Peyer's patch (tissue), 4 donors: ENCODE data around the gene LUZP2. TPM values are rescaled to one million over a fixed set of nuclear protein-coding genes. Genes with fewer than 3 reads are reported as not detected.

ENCODE experiments used
- DNase-seq, 3 donors: peaks; one replicate each; pipeline ENCODE4 v3.0.0-alpha.2; 2017 to 2019
- H3K27ac ChIP-seq, 4 donors: fragments of 200-600 bp; sonication (generic); one replicate each; pipeline ENCODE4 v1.5.1; 2016 to 2019
- H3K27me3 ChIP-seq, 2 donors: fragments of 200-600 bp; sonication (generic); one replicate each; pipeline ENCODE4 v1.5.1; 2019
- H3K36me3 ChIP-seq, 3 donors: fragments of 200-600 bp; sonication (generic); one replicate each; pipeline ENCODE4 v1.5.1; 2016 to 2019
- H3K4me1 ChIP-seq, 4 donors: fragments of 200-600 bp; sonication (generic); one replicate each; pipeline ENCODE4 v1.5.1; 2016 to 2019
- H3K4me3 ChIP-seq, 4 donors: fragments of 200-600 bp; sonication (generic); 1 replicate in 3 of 4; 2 replicates in 1 of 4; pipeline ENCODE4 v1.5.1; 2016 to 2019; ENCODE audit warnings: mild to moderate bottlenecking in 1 of 4
- H3K9me3 ChIP-seq, 4 donors: fragments of 200-600 bp; sonication (generic); one replicate each; pipeline ENCODE4 v1.5.1; 2016 to 2019; ENCODE audit warnings: mild to moderate bottlenecking in 1 of 4
- CTCF ChIP-seq, 6 experiments: fragments of 450-650 bp in 4 of 6; fragments of 200-600 bp in 2 of 6; sonication (generic) in 1 of 6; IDR thresholded peaks; one replicate each; pipeline ENCODE4 v1.5.1; 2017 to 2019; ENCODE audit warnings: antibody characterized with exemption in 6 of 6, mild to moderate bottlenecking in 3 of 6, moderate library complexity in 1 of 6
- POLR2A ChIP-seq, 2 donors: fragments of 450-650 bp; IDR thresholded peaks; one replicate each; pipeline ENCODE4 v1.5.1; 2017; ENCODE audit warnings: antibody characterized with exemption in 2 of 2, mild to moderate bottlenecking in 2 of 2, moderate library complexity in 2 of 2
- total RNA-seq, 4 donors: library from RNA; depleted of rRNA; stranded (reverse); fragments of >200 nt; gene quantifications; one replicate each; pipeline ENCODE4 v1.1.0, GENCODE V29; 2016

LUZP2 gene
- total RNA-seq, 4 donors from 2014 or later, result 0.47 TPM; not detected in 3

DNA sequence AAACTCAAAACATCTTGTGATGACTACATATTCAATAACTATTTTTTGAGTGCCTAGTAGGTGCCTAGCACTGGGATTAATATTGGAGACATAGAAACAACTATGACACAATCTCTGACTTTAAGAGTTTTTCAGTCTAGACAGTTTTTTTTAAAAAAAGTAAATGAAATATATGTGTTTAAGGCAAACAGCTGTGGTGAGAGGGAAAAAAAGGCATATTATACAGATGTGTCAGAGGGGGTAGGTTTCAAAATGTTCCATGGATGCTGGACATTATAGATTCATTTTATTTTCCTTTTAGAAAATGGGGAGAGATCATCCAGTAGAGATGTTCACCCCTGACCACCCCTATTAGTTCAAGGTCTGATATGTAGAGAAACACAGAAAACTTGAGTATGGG, 90.8 kb downstream of the LUZP2 start:
- no peak overlapping the region for H3K27ac ChIP-seq
- no peak overlapping the region for H3K4me3 ChIP-seq
- DNase-seq, result no peak
- H3K9me3 ChIP-seq, result no peaks in the 10 kb centered on the region
- H3K27me3 ChIP-seq, result no peaks in the 10 kb centered on the region
- H3K4me1 ChIP-seq, result no peaks in the 10 kb centered on the region
- TF ChIP-seq CTCF (IDR thresholded peaks at IDR 0.05) (no peak), POLR2A (IDR thresholded peaks at IDR 0.05) (no peak)
- no peaks in the 10 kb centered on the region for H3K36me3 ChIP-seq

GRCh38 chr11:24588081-24588480, 91.2 kb downstream of the LUZP2 start:
- no peak for DNase-seq
- no peak overlapping the region for H3K4me3 ChIP-seq
- H3K27ac ChIP-seq, result no peak overlapping the region
- no peaks in the 10 kb centered on the region for H3K27me3 ChIP-seq
- no peaks in the 10 kb centered on the region for H3K4me1 ChIP-seq
- no peaks in the 10 kb centered on the region for H3K36me3 ChIP-seq
- no peaks in the 10 kb centered on the region for H3K9me3 ChIP-seq
- no peak for TF ChIP-seq CTCF (IDR thresholded peaks at IDR 0.05)
- no peak for TF ChIP-seq POLR2A (IDR thresholded peaks at IDR 0.05)

DNA sequence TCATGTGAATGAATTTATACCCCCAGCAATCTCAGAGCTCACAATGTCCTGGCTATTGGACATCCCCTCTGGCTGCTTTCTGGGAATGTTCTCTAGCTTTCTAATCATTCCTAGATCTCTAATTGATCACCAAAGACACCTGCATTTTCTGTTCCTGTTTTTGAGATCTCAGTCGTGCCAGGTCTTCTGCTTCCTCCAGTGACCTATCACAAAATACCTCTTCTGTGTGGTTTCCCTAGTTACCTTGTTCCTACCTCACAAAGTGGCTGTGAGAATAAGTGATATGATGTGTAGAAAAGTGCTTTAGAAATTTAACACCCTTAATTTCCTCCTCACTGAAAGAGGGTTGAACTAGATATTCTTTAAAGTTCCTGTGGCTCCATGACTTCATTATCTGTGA, 92.2 kb downstream of the LUZP2 start:
- no peak for DNase-seq
- H3K4me1 ChIP-seq, result no peaks in the 10 kb centered on the region
- TF ChIP-seq CTCF (IDR thresholded peaks at IDR 0.05) (no peak), POLR2A (IDR thresholded peaks at IDR 0.05) (no peak)
- no peak overlapping the region for H3K27ac ChIP-seq
- H3K4me3 ChIP-seq, result no peak overlapping the region
- no peaks in the 10 kb centered on the region for H3K27me3 ChIP-seq
- no peaks in the 10 kb centered on the region for H3K36me3 ChIP-seq
- H3K9me3 ChIP-seq, result no peaks in the 10 kb centered on the region

DNA sequence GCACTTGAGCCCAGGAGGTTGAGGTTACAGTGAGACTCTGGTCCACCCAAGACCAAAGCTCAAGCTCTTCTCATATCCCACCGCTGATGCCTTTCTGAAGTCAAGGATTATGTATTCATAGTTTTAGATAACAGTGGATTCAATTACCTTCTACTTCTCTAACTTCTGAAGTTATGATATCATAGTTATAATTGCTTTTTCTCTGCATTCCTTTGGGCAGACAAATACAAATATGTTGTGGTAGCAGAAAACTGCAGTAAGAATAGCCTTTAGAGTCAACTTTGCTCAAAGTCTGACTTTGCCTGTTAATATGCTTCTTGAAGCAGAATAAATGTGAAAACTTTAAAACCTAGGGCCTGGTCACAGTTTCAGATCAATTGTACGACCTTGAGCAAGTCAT, 94.4 kb downstream of the LUZP2 start:
- no peaks in the 10 kb centered on the region for H3K36me3 ChIP-seq
- no peak for TF ChIP-seq CTCF (IDR thresholded peaks at IDR 0.05)
- no peak for TF ChIP-seq POLR2A (IDR thresholded peaks at IDR 0.05)
- DNase-seq, result no peak
- H3K4me3 ChIP-seq, result no peak overlapping the region
- no peaks in the 10 kb centered on the region for H3K4me1 ChIP-seq
- H3K9me3 ChIP-seq, result no peaks in the 10 kb centered on the region
- no peaks in the 10 kb centered on the region for H3K27me3 ChIP-seq
- H3K27ac ChIP-seq, result no peak overlapping the region

DNA sequence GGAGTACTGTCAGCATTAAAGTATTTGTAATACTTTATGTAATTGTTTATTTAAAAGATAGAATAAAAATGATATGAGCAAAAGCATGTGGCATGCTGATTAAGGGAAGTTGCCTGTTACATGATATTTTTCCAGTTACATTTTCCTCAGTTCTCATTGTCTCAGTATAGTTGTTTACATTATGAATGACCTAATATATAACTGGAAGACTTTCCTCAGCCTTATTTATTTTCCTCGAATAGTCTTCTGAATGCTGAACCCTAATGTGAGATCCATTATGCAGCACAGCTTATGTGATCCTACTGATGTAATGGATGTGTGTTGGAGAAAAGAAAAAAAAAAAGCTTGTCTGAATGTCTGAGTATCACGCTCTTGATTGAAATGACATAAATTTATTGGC, 95.5 kb downstream of the LUZP2 start:
- TF ChIP-seq CTCF (IDR thresholded peaks at IDR 0.05) (no peak), POLR2A (IDR thresholded peaks at IDR 0.05) (no peak)
- Histone ChIP-seq H3K27me3 (no peaks in the 10 kb centered on the region), H3K27ac (no peak overlapping the region), H3K36me3 (no peaks in the 10 kb centered on the region), H3K4me1 (no peaks in the 10 kb centered on the region), H3K9me3 (no peaks in the 10 kb centered on the region), H3K4me3 (no peak overlapping the region)
- no peak for DNase-seq

DNA sequence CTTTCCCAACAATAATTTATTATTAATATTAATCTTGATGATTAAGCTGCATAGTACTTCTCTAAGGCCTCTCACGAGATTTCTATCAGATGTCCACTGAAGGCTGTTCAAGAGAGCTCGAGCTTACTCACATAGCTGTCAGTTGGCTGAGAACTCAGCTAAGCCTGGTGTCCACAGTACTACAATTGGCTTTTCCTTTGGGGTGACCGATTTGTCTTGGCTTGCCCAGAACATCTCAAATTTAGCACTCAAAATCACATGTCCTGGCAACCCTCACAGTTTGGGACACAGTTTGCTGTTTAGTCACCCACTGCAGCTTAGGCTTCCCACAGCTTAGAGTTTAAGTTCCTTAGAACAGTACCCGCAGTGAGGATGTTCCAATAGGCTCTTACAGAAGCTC, 96.5 kb downstream of the LUZP2 start:
- H3K9me3 ChIP-seq, result no peaks in the 10 kb centered on the region
- DNase-seq, result no peak
- no peak overlapping the region for H3K27ac ChIP-seq
- no peaks in the 10 kb centered on the region for H3K36me3 ChIP-seq
- no peaks in the 10 kb centered on the region for H3K4me1 ChIP-seq
- TF ChIP-seq CTCF (IDR thresholded peaks at IDR 0.05) (no peak), POLR2A (IDR thresholded peaks at IDR 0.05) (no peak)
- no peak overlapping the region for H3K4me3 ChIP-seq
- no peaks in the 10 kb centered on the region for H3K27me3 ChIP-seq
